Activated CD8-positive, alpha-beta memory T cell treated with anti-CD3 and anti-CD28 coated beads, Interleukin-2, amount 10 ng/mL, durations not matched to agents 7 days and 5 days (primary cell): ENCODE results near the gene PPP2R3C. TPM values are rescaled to one million over a fixed set of nuclear protein-coding genes. Genes with fewer than 3 reads are reported as not detected.
"Not testable (repeated sequence)": the region's sequence is repeated elsewhere in the genome, so short reads cannot be mapped to it uniquely, and the experiment has no call there.

Experiments
- ATAC-seq: fragments of 150-1000 bp; cut with Tn5 transposase; one replicate; pipeline ENCODE4 v1.10.0; 2021; ENCODE audit warnings: moderate library complexity
- CTCF ChIA-PET: fragments of 350-600 bp; sonication (Branson Sonifier 250); formaldehyde crosslinking; loops from one replicate; lab custom pipeline; 2021; ENCODE audit warnings: antibody characterized with exemption; lab: Charles Lee
- DNase-seq: peaks from one replicate; pipeline ENCODE4 v3.0.0-alpha.2; 2020
- H3K27ac Mint-ChIP-seq: one replicate; pipeline ENCODE4 v1.8.0; 2021; ENCODE audit warnings: mild to moderate bottlenecking, mixed read lengths
- H3K27me3 Mint-ChIP-seq: one replicate; pipeline ENCODE4 v1.8.0; 2021; ENCODE audit warnings: mixed read lengths
- H3K36me3 Mint-ChIP-seq: one replicate; pipeline ENCODE4 v1.8.0; 2021; ENCODE audit warnings: mild to moderate bottlenecking, mixed read lengths
- H3K4me1 Mint-ChIP-seq: one replicate; pipeline ENCODE4 v1.8.0; 2021; ENCODE audit warnings: mixed read lengths
- H3K4me3 Mint-ChIP-seq: one replicate; pipeline ENCODE4 v1.8.0; 2021; ENCODE audit warnings: mild to moderate bottlenecking, moderate library complexity, mixed read lengths
- H3K9me3 Mint-ChIP-seq: one replicate; pipeline ENCODE4 v1.8.0; 2022; ENCODE audit warnings: low read depth, mixed read lengths
- total RNA-seq, 2 experiments: library from RNA; stranded (reverse); gene quantifications; one replicate each; pipeline ENCODE4 v1.2.3, GENCODE V29; 2021

PPP2R3C gene
- total RNA-seq, 2 experiments from 2014 or later, result 38.9 to 47.1 TPM

DNA sequence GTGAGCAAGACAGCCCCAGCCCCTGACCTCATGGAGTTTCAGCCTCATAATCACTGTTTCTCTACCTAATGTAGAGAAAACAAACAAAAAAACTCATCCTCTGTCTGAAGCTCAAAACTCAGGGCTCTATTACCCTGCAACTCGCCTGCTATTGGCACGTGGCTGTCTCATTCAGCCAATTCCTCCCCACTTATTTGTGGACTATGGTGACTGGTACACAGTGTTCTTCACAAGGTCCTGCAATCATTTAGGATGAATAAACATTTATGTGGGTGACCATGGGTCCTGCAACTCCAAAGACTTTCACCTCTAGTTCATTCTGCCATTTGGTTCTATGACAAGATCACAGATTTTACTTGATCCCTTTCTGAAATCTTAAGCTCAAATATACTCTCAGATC is 4.7 kb downstream of the PPP2R3C start:
- CTCF ChIA-PET, result no interaction called here
- ATAC-seq (no peak), DNase-seq (no peak)
- Mint-ChIP-seq H3K9me3 (no peaks in the 10 kb centered on the region), H3K4me3 (no peak overlapping the region), H3K36me3 (peaks cover 35% of the 10 kb centered on the region), H3K27ac (peak overlapping the region; percentile 54), H3K27me3 (no peaks in the 10 kb centered on the region), H3K4me1 (peaks cover 34% of the 10 kb centered on the region)

DNA sequence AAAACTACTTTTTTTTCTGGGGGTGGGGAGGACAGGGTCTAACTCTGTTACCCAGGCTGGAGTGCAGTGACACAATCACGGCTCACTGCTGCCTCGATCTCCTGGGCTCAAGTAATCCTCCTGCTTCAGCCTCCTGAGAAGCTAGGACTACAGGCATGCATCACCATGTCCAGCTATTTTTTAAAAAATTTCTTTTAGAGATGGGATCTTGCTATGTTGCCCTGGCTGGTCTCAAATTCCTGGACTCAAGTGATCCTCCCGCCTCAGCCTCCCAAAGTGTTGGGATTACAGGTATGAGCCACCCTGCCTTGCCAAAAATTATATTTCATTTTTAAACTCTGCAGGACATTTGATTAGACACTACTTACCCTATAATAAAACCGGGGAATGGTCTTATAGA is 5.5 kb downstream of the PPP2R3C start:
- Mint-ChIP-seq H3K27me3 (no peaks in the 10 kb centered on the region), H3K36me3 (peaks cover 44% of the 10 kb centered on the region), H3K4me1 (peaks cover 34% of the 10 kb centered on the region), H3K9me3 (no peaks in the 10 kb centered on the region), H3K4me3 (no peak overlapping the region), H3K27ac (no peak overlapping the region)
- DNase-seq (no peak), ATAC-seq (no peak)
- CTCF ChIA-PET, result no interaction called here

DNA sequence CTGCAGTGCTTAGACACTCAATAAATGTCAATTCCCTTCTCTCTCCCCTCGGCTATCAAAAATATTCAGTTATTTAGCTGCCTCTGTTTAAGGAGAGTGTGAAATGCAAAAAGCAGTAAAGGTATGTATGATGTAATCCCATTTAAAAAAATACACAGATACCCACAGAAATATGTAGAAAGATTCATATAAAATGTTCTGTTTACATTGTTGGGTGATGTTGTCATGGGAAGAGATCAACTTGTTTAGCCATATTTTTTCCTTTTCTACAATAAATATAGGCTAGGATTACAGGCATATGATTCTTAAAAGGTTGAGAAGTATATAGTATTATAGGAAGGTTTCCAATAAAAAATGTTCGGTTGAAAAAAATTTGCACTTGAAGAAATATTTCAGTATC is 7.8 kb downstream of the PPP2R3C start:
- Mint-ChIP-seq H3K27me3 (no peaks in the 10 kb centered on the region), H3K27ac (no peak overlapping the region), H3K4me3 (no peak overlapping the region), H3K4me1 (peaks cover 20% of the 10 kb centered on the region), H3K36me3 (peaks cover 53% of the 10 kb centered on the region), H3K9me3 (no peaks in the 10 kb centered on the region)
- DNase-seq, result no peak
- ATAC-seq, result no peak
- CTCF ChIA-PET, result no interaction called here

DNA sequence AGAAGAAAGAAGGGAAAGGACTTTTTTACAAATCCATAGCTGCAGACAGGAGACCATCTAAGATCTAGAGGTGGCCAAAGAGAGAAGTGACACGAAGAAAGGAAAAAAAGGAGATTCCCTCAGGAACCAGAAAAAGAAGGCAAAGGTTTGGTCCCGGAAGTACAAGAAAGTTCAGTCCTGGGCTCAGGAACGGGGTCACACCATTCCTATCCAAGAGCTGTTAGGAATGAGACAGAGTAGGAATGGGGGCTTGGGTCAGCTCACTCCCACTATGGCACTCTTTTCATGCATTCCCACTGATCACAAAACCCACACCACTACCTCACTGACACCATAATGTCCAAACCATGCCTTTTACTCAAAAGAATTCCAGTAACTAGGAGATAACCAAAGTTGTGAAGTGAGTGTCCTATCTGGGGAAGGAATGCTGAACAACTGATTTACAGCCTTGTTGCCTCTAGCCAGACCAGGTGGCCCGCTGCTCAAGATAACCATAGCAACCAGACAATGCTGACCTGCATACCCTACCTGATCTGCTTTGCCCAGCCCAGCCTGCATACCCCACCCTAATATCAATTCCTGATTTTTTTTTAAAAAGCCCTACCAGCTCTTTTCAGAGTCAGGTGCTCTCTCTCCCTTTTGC is 8.4 kb downstream of the PPP2R3C start:
- H3K9me3 Mint-ChIP-seq, result no peaks in the 10 kb centered on the region
- no peak for ATAC-seq
- H3K27me3 Mint-ChIP-seq, result no peaks in the 10 kb centered on the region
- CTCF ChIA-PET, result no interaction called here
- peaks cover 50% of the 10 kb centered on the region for H3K36me3 Mint-ChIP-seq
- no peak for DNase-seq
- H3K4me1 Mint-ChIP-seq, result peaks cover 16% of the 10 kb centered on the region
- no peak overlapping the region for H3K27ac Mint-ChIP-seq
- H3K4me3 Mint-ChIP-seq, result no peak overlapping the region

DNA sequence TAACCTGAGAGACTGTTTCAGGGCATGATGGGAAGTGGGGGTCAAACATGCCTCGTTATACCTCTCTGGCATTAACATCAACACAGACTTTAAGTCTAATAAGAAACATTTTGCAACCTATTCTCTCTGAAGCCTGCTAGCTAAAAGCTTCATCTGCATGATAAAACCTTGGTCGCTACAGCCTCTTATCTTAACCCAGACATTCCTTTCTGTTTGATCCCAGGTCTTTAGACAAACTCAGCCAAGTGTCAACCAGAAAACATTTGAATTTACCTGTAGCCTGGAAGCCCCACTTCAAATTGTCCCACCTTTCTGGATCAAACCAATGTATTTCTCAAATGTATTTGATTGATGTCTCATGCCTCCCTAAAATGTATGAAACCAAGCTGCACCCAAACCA is 9.1 kb downstream of the PPP2R3C start:
- H3K36me3 Mint-ChIP-seq, result peaks cover 51% of the 10 kb centered on the region
- CTCF ChIA-PET, result no interaction called here
- H3K9me3 Mint-ChIP-seq, result no peaks in the 10 kb centered on the region
- DNase-seq, result no peak
- H3K27me3 Mint-ChIP-seq, result no peaks in the 10 kb centered on the region
- H3K4me1 Mint-ChIP-seq, result peaks cover 11% of the 10 kb centered on the region
- no peak overlapping the region for H3K27ac Mint-ChIP-seq
- H3K4me3 Mint-ChIP-seq, result no peak overlapping the region
- ATAC-seq, result no peak

DNA sequence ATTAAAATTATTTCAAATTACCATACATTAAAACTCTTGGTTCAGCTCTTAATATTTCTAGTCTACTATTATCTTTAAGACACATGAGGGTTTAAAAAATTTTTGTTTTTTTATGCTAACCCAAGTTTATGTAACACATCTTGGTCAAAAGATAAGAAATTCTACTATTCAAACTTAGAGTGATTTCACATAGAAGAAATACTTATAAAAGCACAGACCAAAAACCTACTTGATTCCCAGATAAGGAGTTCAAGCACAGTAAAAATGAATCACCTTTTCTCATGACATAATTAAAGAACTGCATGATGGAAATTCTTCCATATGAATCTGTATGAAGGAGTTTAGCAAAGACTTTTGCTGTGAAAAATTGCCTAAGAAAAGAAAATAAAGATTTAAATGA is 13.9 kb downstream of the PPP2R3C start:
- no peak for DNase-seq
- peaks cover 48% of the 10 kb centered on the region for H3K36me3 Mint-ChIP-seq
- ATAC-seq, result no peak
- CTCF ChIA-PET, result no interaction called here
- peaks cover 3% of the 10 kb centered on the region for H3K4me1 Mint-ChIP-seq
- no peaks in the 10 kb centered on the region for H3K27me3 Mint-ChIP-seq
- no peaks in the 10 kb centered on the region for H3K9me3 Mint-ChIP-seq
- no peak overlapping the region for H3K4me3 Mint-ChIP-seq
- no peak overlapping the region for H3K27ac Mint-ChIP-seq

DNA sequence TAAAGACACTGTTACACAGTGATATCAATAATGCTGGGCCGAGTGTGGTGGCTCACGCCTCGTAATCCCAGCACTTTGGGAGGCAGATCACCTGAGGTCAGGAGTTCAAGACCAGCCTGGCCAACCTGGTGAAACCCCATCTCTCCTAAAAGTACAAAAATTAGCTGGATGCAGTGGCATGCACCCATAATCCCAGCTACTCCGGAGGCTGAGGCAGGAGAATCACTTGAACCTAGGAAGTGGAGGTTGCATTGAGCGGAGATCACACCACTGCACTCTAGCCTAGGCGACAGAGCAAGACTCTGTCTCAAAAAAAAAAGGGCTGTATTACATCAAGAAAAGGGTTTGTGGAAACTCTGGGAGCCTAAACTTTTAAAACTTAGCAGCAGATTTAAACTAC is 27.1 kb downstream of the PPP2R3C start:
- not testable (repeated sequence) for H3K27ac Mint-ChIP-seq, H3K4me1 Mint-ChIP-seq, H3K4me3 Mint-ChIP-seq, H3K27me3 Mint-ChIP-seq, DNase-seq, ATAC-seq, H3K9me3 Mint-ChIP-seq
- CTCF ChIA-PET, result interaction anchor here (1.1 to 1.5 kb wide), 2 partner anchors 12 to 63 kb away, joined by 3 to 4 read pairs; no protein-coding TSS in a partner anchor
- H3K36me3 Mint-ChIP-seq, result peaks cover 44% of the 10 kb centered on the region

DNA sequence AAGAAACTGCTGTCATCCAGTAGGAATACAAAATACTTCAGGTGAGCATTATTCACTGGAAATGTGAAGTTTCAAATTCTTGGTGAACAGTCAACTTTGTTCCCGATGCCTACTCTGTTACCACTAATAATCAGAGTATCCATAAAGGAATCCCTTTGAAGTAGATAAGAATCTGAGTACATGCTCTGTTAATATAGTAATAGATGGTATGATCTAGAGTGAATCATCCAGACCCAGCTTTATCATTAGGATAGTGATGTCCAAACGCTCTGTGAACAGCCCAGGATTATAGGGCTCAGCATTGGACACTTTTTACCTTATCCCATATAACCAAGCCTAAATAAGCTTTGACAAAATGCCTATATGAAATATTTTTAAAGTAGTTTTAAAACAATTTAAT is 33.3 kb downstream of the PPP2R3C start:
- DNase-seq (no peak), ATAC-seq (no peak)
- Mint-ChIP-seq H3K4me3 (no peak overlapping the region), H3K9me3 (no peaks in the 10 kb centered on the region), H3K36me3 (peaks cover 42% of the 10 kb centered on the region), H3K27me3 (no peaks in the 10 kb centered on the region), H3K4me1 (no peaks in the 10 kb centered on the region), H3K27ac (no peak overlapping the region)
- CTCF ChIA-PET, result no interaction called here

DNA sequence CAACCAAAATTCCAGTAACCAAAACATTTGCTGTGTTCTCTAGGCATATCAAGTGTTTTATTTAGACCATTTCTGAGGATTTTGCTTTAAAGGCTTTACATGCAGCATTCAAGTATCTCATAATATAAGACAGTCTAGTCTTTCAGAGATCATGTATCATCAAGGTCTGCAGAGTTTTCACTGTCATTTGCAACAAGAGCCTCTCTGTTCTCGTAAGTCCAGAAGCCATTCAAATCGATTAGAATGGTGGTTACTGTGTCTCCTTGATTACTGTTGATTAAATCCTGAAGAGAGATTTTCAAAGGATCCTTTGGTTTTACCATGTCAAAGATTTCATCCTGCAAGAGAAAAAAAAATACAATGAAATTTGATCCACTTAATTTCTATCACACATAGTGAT is 36.3 kb downstream of the PPP2R3C start:
- Mint-ChIP-seq H3K27ac (no peak overlapping the region), H3K27me3 (no peaks in the 10 kb centered on the region), H3K36me3 (peaks cover 32% of the 10 kb centered on the region), H3K4me3 (no peak overlapping the region), H3K4me1 (no peaks in the 10 kb centered on the region), H3K9me3 (no peaks in the 10 kb centered on the region)
- CTCF ChIA-PET, result no interaction called here
- ATAC-seq (no peak), DNase-seq (no peak)

DNA sequence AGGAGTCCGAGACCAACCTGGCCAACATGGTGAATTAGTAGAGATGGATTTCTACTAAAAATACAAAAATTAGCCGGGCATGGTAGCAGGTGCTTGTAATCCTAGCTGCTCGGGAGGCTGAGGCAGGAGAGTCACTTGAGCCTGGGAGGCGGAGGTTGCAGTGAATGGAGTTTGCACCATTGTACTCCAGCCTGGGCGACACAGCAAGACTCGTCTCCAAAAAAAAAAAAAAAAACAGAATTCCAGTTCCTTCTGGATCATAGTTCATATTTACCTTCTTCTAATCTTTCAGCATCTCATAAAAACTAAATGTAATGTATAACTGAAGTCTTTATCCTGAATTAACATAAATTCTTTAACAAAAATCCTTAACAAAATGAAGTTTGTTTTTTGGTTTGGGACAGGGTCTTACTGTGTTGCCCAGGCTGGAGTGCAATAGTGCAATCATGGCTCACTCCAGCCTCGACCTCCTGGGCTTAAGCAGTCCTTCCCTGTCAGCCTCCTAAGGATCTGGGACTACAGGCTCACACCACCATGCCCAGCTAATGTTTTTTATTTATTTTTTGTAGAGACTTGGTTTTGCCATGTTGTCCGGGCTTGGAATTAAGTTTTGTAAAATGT is 38.1 kb downstream of the PPP2R3C start:
- peaks cover 34% of the 10 kb centered on the region for H3K36me3 Mint-ChIP-seq
- CTCF ChIA-PET, result interaction anchor here (0.7 kb wide), 2 partner anchors 69 to 411 kb away, joined by 3 read pairs; no protein-coding TSS in a partner anchor
- DNase-seq (no peak), ATAC-seq (no peak)
- no peaks in the 10 kb centered on the region for H3K4me1 Mint-ChIP-seq
- H3K4me3 Mint-ChIP-seq, result no peak overlapping the region
- H3K9me3 Mint-ChIP-seq, result no peaks in the 10 kb centered on the region
- no peak overlapping the region for H3K27ac Mint-ChIP-seq
- H3K27me3 Mint-ChIP-seq, result no peaks in the 10 kb centered on the region

DNA sequence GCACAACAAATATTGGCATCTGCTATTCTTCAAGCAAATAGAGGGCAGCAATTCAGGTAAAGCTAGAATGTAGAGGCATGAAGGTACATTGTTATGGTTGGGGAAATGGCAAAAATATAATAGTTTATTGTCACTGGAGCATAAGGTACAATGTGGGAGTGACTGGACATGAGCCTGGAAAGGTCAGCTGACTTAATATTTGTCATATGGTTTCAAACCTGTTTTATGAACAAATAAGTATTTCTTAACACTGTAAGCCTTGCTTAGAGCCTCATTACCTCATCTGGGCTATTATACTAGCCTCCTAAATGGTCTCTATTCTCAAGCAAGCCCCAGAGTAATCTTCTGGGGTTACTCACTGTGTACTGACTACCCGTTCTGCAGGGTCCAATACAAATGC is 42.0 kb downstream of the PPP2R3C start:
- DNase-seq, result no peak
- H3K27me3 Mint-ChIP-seq, result no peaks in the 10 kb centered on the region
- CTCF ChIA-PET, result no interaction called here
- H3K4me3 Mint-ChIP-seq, result no peak overlapping the region
- no peak overlapping the region for H3K27ac Mint-ChIP-seq
- H3K9me3 Mint-ChIP-seq, result no peaks in the 10 kb centered on the region
- H3K4me1 Mint-ChIP-seq, result no peaks in the 10 kb centered on the region
- ATAC-seq, result no peak
- H3K36me3 Mint-ChIP-seq, result peaks cover 17% of the 10 kb centered on the region

DNA sequence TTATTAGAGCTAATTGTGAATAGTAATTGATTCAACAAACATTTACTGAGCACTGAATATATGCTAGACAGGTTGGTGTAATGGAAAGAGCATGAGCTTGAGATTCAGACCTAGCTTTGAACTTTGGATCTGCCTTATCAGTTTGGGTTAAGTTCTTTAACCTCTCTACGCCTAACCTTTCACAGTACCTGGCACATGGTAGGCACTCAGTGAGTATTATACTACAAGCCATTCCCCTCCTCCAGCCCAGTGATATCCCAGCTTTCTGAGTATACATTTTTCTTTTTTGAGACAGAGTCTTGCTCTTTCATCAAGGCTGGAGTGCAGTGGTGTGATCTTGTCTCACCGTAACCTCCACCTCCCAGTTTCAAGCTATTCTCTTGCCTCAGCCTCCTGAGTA is 43.7 kb downstream of the PPP2R3C start:
- CTCF ChIA-PET, result no interaction called here
- H3K36me3 Mint-ChIP-seq, result peaks cover 14% of the 10 kb centered on the region
- no peaks in the 10 kb centered on the region for H3K27me3 Mint-ChIP-seq
- H3K4me3 Mint-ChIP-seq, result no peak overlapping the region
- H3K27ac Mint-ChIP-seq, result no peak overlapping the region
- H3K9me3 Mint-ChIP-seq, result no peaks in the 10 kb centered on the region
- H3K4me1 Mint-ChIP-seq, result no peaks in the 10 kb centered on the region
- ATAC-seq, result no peak
- no peak for DNase-seq

DNA sequence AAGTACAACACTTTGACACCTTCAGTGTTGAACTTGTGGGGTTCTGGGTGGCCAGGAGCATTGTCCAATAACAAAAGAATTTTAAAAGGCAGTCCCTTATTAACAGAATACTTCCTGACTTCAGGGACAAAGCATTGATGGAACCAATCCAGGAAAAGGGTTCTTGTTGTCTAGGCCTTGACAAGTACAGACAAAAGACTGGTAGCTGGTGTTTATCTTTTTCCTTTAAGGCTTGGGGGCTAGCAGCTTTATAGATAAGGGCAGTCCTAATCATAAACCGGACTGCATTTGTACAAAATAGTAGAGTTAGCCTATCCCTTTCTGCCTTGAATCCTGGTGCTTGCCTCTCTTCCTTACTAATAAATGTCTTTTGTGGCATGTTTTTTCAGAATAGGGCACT is 48.3 kb downstream of the PPP2R3C start:
- DNase-seq (no peak), ATAC-seq (no peak)
- Mint-ChIP-seq H3K9me3 (no peaks in the 10 kb centered on the region), H3K4me3 (no peak overlapping the region), H3K36me3 (peaks cover 24% of the 10 kb centered on the region), H3K4me1 (no peaks in the 10 kb centered on the region), H3K27me3 (no peaks in the 10 kb centered on the region), H3K27ac (no peak overlapping the region)
- CTCF ChIA-PET, result interaction anchor here (0.8 kb wide), 1 partner anchor 47 kb away, joined by 3 read pairs; no protein-coding TSS in a partner anchor

DNA sequence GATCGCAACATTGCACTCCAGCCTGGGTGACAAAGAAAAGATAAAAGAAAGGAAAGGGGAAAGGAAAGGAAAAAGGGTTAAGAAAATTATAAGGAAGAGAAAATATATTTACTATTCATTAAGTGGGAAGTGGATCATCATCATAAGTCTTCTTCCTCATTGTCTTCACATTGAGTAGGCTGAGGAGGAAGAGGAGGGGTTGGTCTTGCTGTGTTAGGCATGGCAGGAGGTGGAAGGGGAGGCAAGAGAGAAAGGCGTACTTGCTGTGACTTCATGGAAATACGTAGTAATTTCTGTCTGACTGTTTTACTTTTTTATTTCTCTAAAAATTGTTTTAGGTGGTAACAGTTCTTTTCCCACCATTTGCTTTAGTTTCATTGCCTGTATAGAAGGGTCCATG is 49.6 kb downstream of the PPP2R3C start:
- H3K27ac Mint-ChIP-seq, result no peak overlapping the region
- no peaks in the 10 kb centered on the region for H3K4me1 Mint-ChIP-seq
- H3K9me3 Mint-ChIP-seq, result no peaks in the 10 kb centered on the region
- H3K4me3 Mint-ChIP-seq, result no peak overlapping the region
- H3K36me3 Mint-ChIP-seq, result peaks cover 27% of the 10 kb centered on the region
- H3K27me3 Mint-ChIP-seq, result no peaks in the 10 kb centered on the region
- DNase-seq (no peak), ATAC-seq (no peak)
- CTCF ChIA-PET, result no interaction called here
